GM18873 (cell line): ENCODE results near the gene MAST3.
"Not testable (repeated sequence)": the region's sequence is repeated elsewhere in the genome, so short reads cannot be mapped to it uniquely, and the experiment has no call there.

Experiments used
- ATAC-seq: cut with Tn5 transposase; IDR thresholded peaks from one replicate; pipeline ENCODE4 v1.9.1; 2021; ENCODE audit warnings: mild to moderate bottlenecking, moderate library complexity, moderate number of reproducible peaks; ENCODE audit not compliant: unreplicated experiment, low FRiP score

MAST3 gene

GRCh38 chr19:18085702-18086457 is 11.7 kb upstream of the MAST3 start:
- no peak for ATAC-seq

DNA sequence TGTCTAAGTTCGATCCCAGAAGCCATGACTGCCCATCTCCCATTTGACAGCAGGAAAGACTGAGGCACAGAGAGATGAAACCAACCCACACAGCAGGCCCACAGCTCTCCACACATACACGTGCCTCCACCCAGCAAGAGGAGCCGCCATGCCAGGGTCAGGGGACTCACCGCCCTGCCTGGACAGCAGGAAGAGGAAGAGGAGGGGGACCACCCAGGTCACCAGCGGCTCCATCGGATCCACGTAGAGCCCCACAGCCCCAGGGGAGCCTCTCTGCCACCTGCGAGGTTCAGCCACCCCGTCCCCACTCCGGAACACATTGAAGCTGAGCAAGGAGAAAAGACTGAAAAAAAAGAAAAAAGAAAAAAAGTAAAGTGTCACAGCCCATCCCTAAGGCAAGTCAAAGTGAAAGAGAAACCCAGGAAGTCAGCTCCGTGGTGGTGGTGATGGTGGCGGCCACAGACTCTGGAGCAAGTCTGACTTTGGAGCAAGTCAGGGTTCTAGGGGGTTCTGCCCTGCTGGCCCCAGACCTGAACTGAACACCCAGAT is 10.9 kb upstream of the MAST3 start, which contains the start of gene IL12RB1:
Gene IL12RB1, minus strand, starts transcription at position 345 of the 549 bp plus-strand sequence. Its CDS starts 111 bp downstream, at position 234.
- no peak for ATAC-seq

- ATAC-seq, result not testable (repeated sequence)
Observed at GRCh38 chr19:18089096-18089541, 8.5 kb upstream of the MAST3 start.

- no peak for ATAC-seq
Observed at GRCh38 chr19:18089726-18090125, 7.9 kb upstream of the MAST3 start.

DNA sequence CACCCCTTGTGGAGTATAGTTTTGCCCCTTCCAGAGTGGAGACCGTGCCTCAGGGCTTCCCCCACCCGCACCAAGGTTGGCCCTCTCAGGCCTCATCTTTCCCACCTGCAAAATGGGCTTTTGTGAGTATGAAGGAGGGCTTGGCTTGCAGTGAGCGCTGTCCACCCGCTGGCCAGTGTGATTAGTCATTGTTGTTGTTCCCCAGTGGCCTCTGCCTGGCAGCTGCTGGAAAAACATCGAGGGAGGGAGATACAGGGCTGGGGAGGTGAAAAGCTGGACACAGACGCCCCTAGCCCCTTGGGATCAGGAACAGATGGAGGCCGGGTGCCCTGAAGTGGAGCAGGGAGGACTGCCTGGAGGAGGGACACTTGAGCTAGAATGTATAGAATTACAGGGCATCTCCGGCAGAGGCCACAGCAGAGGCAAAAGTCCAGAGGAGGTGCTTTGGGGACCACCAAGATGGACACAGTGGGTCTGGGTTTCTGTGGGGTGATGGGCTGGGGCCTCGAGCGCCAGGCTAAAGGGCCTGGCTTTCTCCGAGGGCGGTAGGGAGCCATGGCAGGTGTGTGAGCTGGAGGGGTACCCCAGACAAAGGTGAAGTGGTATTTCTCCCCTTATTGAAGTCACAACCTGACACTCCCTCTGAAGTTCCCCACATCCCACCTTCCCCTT is 6.9 kb upstream of the MAST3 start:
- no peak for ATAC-seq

- no peak for ATAC-seq
Observed at GRCh38 chr19:18091217-18091608, 6.4 kb upstream of the MAST3 start.

DNA sequence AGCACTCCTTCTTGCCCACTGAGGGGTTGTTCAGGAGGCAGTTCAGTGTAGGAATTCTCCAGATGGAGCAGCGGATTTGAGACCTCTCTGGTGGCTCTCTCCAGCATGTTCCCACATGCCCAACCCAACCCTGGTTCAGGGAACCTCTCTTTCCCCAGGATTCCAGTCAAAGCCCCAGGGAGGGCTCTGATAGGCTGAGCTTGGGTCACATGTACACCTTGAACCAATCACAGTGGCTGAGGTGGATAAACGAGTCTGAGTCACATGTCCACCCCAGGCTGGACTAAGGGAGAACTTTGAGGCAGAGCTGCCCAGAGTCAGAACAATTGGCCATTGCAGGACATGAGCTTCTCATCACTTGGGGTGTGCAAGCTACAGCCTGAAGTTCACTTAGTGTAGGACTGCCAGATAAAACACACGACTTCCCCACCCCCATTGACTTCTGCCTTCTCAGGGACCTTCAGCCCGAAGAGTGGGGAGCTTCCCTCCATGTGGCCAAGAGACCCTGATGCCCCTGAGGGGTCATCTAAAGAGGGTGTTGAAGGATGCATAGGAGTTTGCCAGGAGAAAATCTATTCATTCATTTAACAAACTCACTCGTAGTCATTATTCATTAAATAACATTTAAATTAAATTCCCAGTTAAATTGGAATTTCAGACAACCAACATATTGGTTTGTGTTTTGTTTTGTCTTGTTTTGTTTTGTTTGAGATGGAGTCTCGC is 4.0 kb upstream of the MAST3 start:
- no peak for ATAC-seq

DNA sequence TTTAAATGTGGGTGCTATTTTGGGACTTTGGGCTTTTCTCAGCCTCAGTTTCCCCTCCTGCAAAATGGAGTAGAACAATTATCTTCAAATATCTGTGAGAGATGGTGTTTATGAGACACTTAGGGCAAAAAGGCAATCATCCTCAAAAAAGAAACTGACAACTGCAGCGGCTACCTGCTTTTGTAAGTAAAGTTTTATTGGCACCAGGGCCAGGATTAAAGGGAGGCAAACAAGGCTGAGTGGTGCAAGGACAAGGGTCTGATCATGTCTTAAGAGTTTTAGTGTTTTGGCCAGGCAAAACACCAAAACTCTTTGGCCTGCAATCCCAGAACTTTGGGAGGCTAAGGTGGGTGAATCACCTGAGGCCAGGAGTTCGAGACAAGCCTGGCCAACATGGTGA is 1.3 kb upstream of the MAST3 start:
- ATAC-seq, result no peak

GRCh38 chr19:18097993-18098890 is 664 bp downstream of the MAST3 start:
- no peak for ATAC-seq

- no peak for ATAC-seq
Observed at GRCh38 chr19:18098891-18099622, 1.5 kb downstream of the MAST3 start.

DNA sequence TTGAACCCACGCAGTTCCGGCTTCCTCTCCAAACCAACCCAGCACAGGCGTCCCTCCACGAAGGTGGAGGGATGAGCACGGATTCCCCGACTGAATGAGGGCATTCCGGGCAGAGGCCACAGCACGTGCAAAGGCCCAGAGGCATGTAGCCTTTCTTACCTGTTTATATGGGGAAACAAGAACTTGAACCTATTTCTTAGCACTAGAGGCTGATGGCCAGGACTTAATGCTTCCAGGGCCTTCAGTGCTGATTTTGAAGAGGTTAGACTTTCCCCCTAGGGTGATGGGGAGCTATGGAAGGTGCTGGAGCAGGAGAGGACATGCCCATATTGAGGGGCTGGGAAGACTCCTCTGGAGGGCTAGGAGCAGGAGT is 2.0 kb downstream of the MAST3 start:
- no peak for ATAC-seq

DNA sequence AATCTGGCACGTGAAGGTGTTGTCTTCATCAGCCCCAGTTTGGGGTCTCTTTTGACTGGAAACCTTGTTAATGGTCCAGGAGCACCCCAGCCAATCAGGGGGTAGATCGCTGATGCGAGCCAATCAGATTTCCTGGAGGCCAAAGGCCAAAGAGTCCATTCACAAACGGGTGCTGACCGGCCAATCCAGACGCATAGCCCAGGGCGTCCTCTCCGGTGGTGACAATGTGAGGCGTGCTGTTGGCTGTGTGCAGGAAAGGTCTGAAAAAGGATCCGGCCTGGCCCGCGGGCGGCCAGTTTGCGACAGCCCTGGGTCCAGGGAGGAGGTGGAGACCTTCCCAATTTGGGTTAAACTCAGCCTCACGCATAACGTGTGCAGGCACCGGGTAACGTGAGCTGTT is 3.1 kb downstream of the MAST3 start:
- ATAC-seq, result no peak

- no peak for ATAC-seq
Observed at GRCh38 chr19:18101268-18101667, 3.7 kb downstream of the MAST3 start.

- ATAC-seq, result no peak
Observed at GRCh38 chr19:18102916-18103542, 5.5 kb downstream of the MAST3 start.

DNA sequence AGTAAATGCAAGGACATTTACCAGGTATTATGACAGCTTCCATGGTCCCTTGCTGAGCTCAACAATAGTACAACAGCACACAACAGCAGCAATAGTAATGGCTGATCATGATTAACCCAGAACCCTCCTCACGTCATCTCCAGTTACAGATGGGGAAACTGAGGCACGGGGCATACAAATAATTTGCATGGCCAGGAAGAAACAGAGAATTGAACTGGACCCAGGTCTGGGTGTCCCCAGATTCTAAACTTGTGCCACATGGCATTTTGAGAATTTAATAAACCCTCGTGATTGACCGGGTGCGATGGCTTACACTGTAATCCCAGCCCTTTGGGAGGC is 7.2 kb downstream of the MAST3 start:
- ATAC-seq, result no peak

GRCh38 chr19:18105259-18105658 is 7.7 kb downstream of the MAST3 start:
- not testable (repeated sequence) for ATAC-seq

DNA sequence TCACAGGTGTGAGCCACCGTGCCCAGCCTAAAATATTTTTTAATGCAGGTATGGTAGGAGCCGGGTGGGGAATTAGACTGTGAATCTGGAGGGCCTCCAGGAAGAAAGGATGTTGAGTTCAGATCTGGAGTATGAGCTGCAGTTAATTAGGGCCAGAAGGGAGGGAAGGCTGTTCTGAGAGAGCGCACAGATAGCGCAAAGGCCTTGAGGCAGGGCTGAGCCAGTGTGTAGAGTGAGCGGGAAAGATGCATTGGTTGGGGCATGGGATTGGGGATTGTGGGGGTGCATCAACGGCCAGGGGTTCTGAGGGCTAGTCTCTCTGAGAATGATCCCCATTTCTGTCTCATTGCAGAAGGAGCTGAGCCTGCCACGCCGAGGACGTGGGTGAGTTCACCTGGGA is 9.7 kb downstream of the MAST3 start:
- no peak for ATAC-seq

DNA sequence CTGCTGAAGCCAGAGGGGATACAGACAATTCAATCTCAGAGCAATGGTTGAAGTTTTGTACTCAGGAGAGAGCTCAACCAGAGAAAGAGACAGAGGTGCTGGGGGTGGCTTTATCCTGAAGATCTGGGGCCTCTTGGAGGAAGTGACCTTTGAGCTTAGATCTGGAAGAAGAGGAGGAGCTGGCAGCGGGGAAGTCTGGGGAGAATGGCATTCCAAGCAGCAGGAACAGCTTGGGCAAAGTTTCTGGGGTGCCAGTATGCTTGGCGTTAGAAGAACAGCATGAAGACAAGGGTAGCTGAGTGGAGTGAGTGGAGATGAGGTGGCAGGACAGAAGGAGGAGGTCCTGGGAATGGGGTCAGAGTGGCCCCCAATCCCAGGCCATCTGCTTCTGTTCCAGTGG is 11.3 kb downstream of the MAST3 start:
- no peak for ATAC-seq

GRCh38 chr19:18109341-18109732 is 11.8 kb downstream of the MAST3 start:
- ATAC-seq, result no peak
